ENCODE results near the gene PHF24.
"Not testable (repeated sequence)": the region's sequence is repeated elsewhere in the genome, so short reads cannot be mapped to it uniquely, and the experiment has no call there.

Gene PHF24

DNA sequence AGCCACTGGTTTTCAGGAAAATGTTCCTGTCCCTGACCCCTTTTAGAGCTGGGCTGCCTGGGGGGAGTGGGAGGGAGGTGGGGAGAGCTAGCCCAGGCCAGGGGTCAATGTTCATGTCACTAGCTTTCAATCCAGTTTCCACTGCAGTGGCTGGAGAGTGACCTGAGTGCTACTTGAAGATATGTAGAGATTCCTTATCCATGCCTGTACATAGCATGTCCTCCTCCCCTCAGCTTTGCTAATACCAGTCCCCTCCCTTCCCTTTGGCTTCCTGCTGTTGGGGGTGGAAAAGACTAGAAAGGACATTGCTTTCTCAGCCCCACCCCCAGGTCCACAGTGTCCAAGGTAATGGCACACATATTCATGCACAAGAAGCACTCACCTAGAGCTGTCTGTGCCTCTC is 39.3 kb downstream of the PHF24 start:
- H3K9ac ChIP-seq (ENCODE audit: low read depth, low read length) = no peak overlapping the region
- peaks cover 13% of the 10 kb centered on the region; the same call in 1 of the 2 replicates for H3K36me3 ChIP-seq (ENCODE audit: insufficient read depth, low read length)
- peaks cover 43% of the 10 kb centered on the region for H3K4me1 ChIP-seq (ENCODE audit: insufficient read depth, low read length)
- no peaks in the 10 kb centered on the region for H3K9me3 ChIP-seq (ENCODE audit: control insufficient read depth, insufficient read depth, low read length)

DNA sequence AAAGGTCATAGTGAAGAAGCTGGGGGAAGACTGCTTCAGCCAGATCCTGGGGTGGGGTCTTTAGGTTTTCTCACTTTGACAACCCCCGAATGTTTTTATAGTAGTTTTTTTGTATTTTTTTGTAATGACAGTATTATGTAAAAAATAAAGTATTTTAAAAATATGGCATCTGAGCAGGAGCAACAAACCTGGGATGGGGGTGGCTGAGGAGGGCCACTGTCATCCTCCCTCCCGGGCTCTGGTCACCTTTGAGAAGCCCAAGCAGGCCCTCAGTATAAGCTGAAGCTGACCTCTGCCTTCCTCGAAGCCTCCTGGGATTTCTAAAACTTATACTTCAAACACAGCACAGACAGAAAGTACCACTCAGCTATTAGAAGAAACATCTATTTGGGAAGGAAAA is 40.2 kb downstream of the PHF24 start:
- H3K4me1 ChIP-seq (ENCODE audit: insufficient read depth, low read length) = peaks cover 42% of the 10 kb centered on the region

DNA sequence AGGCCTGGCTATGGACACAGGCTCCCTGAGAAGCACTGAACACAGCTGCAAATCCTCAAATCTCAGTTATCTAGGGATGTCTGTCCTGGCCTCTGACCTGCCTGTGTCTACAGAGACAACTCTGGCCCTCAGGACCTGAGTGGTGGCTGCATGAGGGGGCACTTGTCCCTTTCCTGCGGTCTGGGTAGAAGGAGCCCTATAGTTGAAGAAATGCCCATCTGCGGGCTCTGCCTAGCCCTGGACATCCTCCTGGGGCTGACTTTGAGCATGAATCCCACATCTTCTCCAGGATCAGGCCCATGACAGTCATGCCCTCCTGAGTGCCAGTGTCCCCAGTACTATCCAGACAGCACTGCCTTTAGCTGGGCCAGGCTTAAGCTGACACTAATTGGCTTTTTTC is 41.5 kb downstream of the PHF24 start:
- Histone ChIP-seq H3K4me1 (ENCODE audit: insufficient read depth, low read length) (peaks cover 31% of the 10 kb centered on the region), H3K9me3 (ENCODE audit: control insufficient read depth, insufficient read depth, low read length) (no peaks in the 10 kb centered on the region), H3K9ac (ENCODE audit: low read depth, low read length) (no peak overlapping the region), H3K36me3 (ENCODE audit: insufficient read depth, low read length) (peaks cover 12% of the 10 kb centered on the region; the same call in 1 of the 2 replicates)

More for the DNA sequence above, 40.2 kb downstream of the PHF24 start:
- no peak overlapping the region for H3K9ac ChIP-seq (ENCODE audit: low read depth, low read length)
- H3K9me3 ChIP-seq (ENCODE audit: control insufficient read depth, insufficient read depth, low read length) = no peaks in the 10 kb centered on the region
- peaks cover 13% of the 10 kb centered on the region; the same call in 1 of the 2 replicates for H3K36me3 ChIP-seq (ENCODE audit: insufficient read depth, low read length)

DNA sequence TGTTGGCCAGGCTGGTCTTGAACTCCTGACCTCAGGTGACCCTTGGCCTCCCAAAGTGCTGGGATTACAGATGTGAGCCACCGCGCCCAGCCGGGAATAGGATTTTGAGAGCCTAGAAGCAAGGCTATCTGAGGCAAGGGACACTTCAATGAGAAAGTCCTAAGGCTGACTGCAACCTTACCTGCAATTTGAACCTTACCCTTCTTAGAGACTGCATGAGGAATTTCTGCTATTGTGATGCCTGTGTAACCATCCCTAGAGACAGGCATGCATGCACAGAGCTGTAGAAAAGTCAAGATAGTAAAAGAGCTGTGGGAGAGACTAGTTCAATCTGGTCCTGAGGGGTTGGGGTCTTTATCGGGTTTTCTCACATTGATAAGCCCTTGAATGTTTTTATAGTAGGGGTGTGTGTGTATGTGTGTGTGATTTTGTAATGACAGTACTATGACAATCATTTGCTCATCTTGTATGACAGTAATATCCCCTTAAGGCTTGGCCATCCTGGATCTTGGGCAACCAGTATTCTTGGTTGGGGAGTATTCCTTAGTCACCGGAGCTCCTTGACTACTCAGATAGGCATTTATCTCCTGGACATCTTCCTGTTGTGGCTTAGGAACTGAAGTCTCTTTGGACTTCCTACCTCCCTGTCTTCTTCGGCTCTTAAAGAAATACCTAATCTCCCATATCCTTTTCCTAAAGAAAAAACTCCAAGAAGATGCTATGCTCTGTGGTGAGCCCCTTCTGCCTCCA is 42.6 kb downstream of the PHF24 start:
- Histone ChIP-seq H3K9ac (ENCODE audit: low read depth, low read length) (no peak overlapping the region), H3K36me3 (ENCODE audit: insufficient read depth, low read length) (peaks cover 3% of the 10 kb centered on the region; the same call in 1 of the 2 replicates)

DNA sequence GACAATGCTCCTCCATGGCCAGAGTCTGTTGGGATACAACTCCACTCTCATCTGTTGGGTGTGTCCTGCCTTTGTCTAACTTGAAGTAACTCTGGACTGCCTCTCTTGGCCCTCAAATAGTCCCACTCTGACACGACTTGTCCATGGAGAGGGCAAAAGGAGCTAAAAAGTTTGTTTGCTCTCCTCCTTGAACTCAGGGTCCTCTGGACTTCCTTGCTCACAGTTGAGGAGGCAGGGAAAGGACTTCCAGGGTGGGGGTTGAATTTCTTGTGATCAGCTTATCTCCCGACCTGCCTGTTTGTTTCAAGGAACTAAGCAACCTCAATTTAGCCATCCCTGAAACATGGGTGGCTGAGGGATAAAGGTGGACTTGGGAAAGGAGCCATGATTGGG is 43.2 kb downstream of the PHF24 start:
- Histone ChIP-seq H3K36me3 (ENCODE audit: insufficient read depth, low read length) (no peaks in the 10 kb centered on the region), H3K9me3 (ENCODE audit: control insufficient read depth, insufficient read depth, low read length) (no peaks in the 10 kb centered on the region), H3K4me1 (ENCODE audit: insufficient read depth, low read length) (peaks cover 28% of the 10 kb centered on the region), H3K9ac (ENCODE audit: low read depth, low read length) (no peak overlapping the region)

More for the DNA sequence above, 42.6 kb downstream of the PHF24 start:
- H3K9me3 ChIP-seq (ENCODE audit: control insufficient read depth, insufficient read depth, low read length) = no peaks in the 10 kb centered on the region
- H3K4me1 ChIP-seq (ENCODE audit: insufficient read depth, low read length) = peaks cover 28% of the 10 kb centered on the region

DNA sequence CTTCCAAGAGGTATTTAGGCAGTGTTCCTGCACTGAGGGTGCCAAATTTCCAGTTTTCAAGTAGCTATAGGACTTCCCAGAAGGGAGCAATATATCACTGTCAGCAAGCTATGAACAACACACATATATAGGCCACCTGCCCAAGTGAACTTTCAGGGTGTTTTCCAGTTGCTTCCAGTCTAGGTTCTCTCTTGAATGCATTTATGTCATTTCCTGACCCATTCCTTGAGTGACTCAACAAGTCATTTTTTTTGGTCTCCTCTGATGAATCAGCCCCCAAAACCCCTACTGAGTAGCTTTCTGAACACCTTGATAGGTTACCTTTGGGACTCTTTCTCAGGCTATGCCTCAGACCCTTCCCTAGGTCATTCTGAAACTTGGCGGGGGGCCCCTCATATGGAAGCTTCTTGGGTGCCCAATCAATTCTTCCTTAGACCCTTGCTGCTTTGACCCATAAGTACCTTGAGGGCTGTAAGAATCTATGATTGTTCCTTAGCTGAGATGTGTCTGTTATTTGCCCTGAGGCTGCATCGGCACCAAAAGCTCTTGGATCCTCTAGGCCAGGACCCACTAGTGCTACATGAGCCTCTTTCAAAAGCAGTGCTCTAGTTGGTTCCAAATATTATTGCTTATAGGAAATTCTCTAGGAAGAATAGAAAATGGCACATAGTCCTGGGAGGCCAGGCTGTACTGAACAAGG is 43.9 kb downstream of the PHF24 start:
- no peaks in the 10 kb centered on the region for H3K36me3 ChIP-seq (ENCODE audit: insufficient read depth, low read length)
- no peaks in the 10 kb centered on the region for H3K9me3 ChIP-seq (ENCODE audit: control insufficient read depth, insufficient read depth, low read length)
- peaks cover 28% of the 10 kb centered on the region for H3K4me1 ChIP-seq (ENCODE audit: insufficient read depth, low read length)
- no peak overlapping the region for H3K9ac ChIP-seq (ENCODE audit: low read depth, low read length)

DNA sequence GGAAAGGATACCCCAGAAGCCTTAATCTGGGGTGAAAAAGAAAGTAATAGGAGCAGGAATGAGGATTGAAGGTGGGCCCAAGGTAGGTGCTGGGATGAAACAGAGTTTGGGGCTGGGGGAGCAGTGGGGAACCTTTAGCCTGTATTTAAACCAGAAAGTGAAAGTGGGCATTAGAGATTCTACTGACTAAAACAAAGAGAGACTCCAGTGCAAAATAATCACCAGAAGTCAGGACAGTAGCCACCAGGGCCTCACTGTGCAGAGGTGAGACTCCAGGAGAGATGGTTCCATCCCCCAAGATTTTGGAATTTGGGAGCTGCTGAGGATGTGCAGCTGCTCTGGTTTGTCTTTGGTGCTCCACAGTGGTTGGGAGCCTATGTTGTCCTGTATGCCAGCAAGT is 44.5 kb downstream of the PHF24 start:
- H3K9ac ChIP-seq (ENCODE audit: low read depth, low read length) = no peak overlapping the region
- H3K9me3 ChIP-seq (ENCODE audit: control insufficient read depth, insufficient read depth, low read length) = no peaks in the 10 kb centered on the region
- no peaks in the 10 kb centered on the region for H3K36me3 ChIP-seq (ENCODE audit: insufficient read depth, low read length)
- peaks cover 28% of the 10 kb centered on the region for H3K4me1 ChIP-seq (ENCODE audit: insufficient read depth, low read length)

DNA sequence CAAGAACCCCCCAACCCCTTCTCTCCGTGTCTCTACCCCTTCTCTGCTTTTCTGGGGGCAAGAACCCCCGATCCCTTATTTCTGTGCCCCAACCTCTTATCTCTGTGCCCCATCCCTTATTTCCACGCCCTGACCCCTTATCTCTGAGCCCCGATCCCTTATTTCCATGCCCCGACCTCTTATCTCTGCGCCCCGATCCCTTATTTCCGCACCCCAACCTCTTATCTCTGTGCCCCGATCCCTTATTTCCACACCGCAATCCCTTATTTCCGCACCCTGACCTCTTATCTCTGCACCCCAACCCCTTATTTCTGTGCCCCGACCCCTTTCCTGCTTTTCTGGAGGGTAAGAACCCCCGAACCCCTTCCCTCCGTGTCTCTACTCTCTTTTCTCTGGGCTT is 46.2 kb downstream of the PHF24 start:
- H3K9ac ChIP-seq (ENCODE audit: low read depth, low read length) = not testable (repeated sequence)

DNA sequence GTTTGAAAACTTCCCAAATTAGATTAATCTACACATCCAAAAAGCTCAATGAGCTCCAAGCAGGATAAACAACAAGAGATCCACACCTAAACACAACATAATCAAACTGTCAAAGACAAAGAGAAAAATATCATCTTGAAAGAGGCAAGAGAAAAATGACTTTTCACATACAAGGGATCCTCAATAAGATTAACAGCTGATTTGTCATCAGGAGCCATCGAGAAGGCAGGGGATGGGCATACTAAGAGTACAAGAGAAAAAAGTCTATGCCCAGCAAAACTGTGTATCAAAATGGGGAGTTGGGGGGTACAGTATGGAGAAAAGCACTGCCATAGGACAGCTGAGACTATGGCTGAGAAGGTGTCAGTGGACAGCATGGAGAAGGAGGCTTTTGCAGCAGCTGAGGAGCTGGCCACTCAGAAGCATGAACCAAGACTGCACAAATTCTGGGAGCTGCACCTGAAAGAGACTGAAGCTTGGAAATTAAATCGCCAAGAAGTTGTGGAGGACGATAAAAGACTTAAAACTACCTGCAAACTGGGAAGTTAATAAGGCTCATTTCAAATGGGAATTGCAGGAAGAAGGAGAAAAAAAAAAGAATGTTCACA is 52.4 kb downstream of the PHF24 start:
- H3K36me3 ChIP-seq (ENCODE audit: insufficient read depth, low read length) = no peaks in the 10 kb centered on the region; the same call in 1 of the 2 replicates
- H3K9me3 ChIP-seq (ENCODE audit: control insufficient read depth, insufficient read depth, low read length) = peaks cover 15% of the 10 kb centered on the region
- H3K9ac ChIP-seq (ENCODE audit: low read depth, low read length) = no peak overlapping the region
- no peaks in the 10 kb centered on the region for H3K4me1 ChIP-seq (ENCODE audit: insufficient read depth, low read length)

More for the DNA sequence above, 46.2 kb downstream of the PHF24 start:
- peaks cover 28% of the 10 kb centered on the region for H3K4me1 ChIP-seq (ENCODE audit: insufficient read depth, low read length)
- not testable (repeated sequence) for H3K9me3 ChIP-seq (ENCODE audit: control insufficient read depth, insufficient read depth, low read length); H3K36me3 ChIP-seq (ENCODE audit: insufficient read depth, low read length)

DNA sequence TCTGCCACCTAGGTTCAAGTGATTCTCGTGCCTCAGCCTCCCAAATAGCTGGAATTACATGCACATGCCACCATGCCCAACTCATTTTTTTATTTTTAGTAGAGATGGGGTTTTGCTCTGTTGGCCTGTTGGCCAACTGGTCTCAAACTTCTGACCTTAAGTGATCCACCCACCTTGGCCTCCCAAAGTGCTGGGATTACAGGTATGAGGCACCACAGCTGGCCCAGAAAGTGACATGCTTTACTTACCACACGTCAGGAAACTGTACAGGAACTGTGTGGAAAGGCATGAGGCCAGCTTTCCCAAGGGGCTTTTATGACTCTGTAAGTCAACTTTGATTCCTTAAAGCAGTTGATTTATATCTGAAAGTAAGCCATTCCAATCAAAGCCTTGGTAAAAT is 56.4 kb downstream of the PHF24 start:
- Histone ChIP-seq H3K4me1 (ENCODE audit: insufficient read depth, low read length) (no peaks in the 10 kb centered on the region), H3K36me3 (ENCODE audit: insufficient read depth, low read length) (no peaks in the 10 kb centered on the region), H3K9ac (ENCODE audit: low read depth, low read length) (no peak overlapping the region), H3K9me3 (ENCODE audit: control insufficient read depth, insufficient read depth, low read length) (peaks cover 33% of the 10 kb centered on the region)

DNA sequence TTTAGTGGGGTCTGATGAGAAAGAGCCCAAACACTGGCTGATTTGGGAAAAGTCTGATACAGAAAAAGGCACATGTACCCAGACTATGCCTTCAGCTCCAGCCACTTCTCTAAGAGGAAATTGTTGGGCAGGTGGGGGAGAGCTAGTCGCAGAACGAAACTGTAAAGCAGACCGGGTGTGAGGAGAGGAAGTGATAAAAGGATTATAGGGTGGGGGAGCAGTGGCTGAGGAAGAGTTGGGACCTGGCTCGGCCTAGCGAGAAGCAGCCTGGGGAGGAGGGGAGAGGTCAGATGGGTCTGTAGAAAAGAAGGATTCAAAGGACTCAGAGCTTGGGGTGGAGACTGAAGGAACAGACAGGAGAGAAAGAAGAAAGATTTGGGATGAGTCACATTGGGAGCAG is 65.4 kb downstream of the PHF24 start:
- not testable (repeated sequence) for H3K9me3 ChIP-seq (ENCODE audit: control insufficient read depth, insufficient read depth, low read length); H3K36me3 ChIP-seq (ENCODE audit: insufficient read depth, low read length); H3K9ac ChIP-seq (ENCODE audit: low read depth, low read length)

DNA sequence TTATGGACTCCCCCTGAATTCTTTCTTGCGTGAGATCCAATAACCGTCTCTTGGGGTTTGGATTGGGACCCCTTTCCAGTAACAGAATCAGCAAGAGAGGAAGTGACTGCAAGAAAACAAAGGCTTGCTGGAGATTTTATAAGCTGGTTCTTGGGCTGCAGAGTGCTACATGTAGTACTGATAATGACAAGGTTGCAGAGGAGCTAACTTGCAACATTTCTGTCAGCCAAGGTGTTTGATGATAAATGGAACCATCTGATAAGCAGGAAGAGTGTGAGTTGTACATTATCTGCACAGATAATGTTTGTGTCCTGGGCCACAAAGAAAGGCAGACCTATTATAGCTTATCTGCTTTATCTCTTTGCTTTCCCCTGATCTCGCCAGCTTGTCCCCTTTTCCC is 68.6 kb downstream of the PHF24 start:
- Histone ChIP-seq H3K4me1 (ENCODE audit: insufficient read depth, low read length) (peaks cover 8% of the 10 kb centered on the region), H3K9me3 (ENCODE audit: control insufficient read depth, insufficient read depth, low read length) (peaks cover 21% of the 10 kb centered on the region), H3K9ac (ENCODE audit: low read depth, low read length) (no peak overlapping the region), H3K36me3 (ENCODE audit: insufficient read depth, low read length) (peaks cover 7% of the 10 kb centered on the region)

More for the DNA sequence above, 65.4 kb downstream of the PHF24 start:
- H3K4me1 ChIP-seq (ENCODE audit: insufficient read depth, low read length) = not testable (repeated sequence)

DNA sequence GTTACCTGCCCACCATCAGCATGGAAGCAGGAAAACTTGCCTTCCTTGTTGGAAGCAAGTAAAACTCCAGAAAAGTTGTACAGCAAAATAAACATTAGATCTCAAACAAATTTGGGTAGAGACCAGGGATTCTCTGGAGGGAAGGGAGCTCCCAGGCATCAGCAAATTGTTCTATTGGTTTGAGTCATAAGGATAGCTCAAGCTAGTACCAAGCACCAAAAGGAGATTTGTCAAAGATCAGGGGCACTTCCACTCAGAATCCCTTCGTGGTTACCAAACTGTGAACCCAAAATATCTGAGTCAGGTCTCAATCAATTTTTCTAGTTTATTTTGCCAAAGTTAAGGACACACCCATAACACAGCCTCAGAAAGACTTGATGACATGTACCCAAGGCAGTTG is 69.3 kb downstream of the PHF24 start:
- H3K9me3 ChIP-seq (ENCODE audit: control insufficient read depth, insufficient read depth, low read length) = peaks cover 22% of the 10 kb centered on the region
- H3K9ac ChIP-seq (ENCODE audit: low read depth, low read length) = no peak overlapping the region
- peaks cover 8% of the 10 kb centered on the region for H3K4me1 ChIP-seq (ENCODE audit: insufficient read depth, low read length)
- peaks cover 7% of the 10 kb centered on the region for H3K36me3 ChIP-seq (ENCODE audit: insufficient read depth, low read length)

DNA sequence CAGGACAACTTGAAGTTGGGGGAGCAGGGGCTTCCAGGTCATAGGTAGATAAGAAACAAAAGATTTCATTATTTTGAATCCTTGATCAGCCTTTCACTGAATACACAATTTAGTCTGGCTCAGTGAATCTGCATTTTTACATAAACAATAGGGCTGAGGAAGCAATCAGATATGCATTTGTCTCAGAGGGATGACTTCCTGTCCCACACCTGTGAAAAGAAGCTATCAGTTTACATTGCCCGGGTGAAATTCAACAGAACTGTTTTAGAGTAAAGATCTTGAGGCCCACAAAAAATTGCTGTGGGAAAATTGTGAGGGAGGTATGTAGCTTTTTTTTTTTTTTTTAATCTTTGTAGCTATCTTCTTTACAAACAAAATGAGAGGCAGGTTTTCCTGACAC is 69.8 kb downstream of the PHF24 start:
- H3K4me1 ChIP-seq (ENCODE audit: insufficient read depth, low read length) = peaks cover 8% of the 10 kb centered on the region
- peaks cover 22% of the 10 kb centered on the region for H3K9me3 ChIP-seq (ENCODE audit: control insufficient read depth, insufficient read depth, low read length)
- no peak overlapping the region for H3K9ac ChIP-seq (ENCODE audit: low read depth, low read length)
- H3K36me3 ChIP-seq (ENCODE audit: insufficient read depth, low read length) = peaks cover 7% of the 10 kb centered on the region

DNA sequence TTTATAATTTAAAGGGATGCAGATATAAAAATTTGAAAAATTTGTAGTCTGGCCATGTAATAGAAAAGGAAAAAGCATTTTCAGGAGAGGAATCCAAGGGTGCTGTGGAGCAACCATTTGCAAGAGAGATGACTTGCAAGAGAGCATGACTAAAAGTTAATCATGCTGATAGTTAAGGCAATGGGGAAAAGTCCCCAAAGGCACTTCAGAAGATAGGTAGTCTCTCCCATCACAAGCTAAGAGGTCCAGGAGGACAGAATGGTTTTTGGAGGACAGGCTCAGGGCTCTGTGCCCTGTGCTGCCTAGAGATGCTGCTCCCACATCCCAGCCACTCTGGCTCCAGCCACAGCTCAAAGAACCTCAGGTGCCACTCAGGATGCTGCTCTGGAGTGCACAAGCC is 70.3 kb downstream of the PHF24 start:
- Histone ChIP-seq H3K4me1 (ENCODE audit: insufficient read depth, low read length) (peaks cover 8% of the 10 kb centered on the region), H3K36me3 (ENCODE audit: insufficient read depth, low read length) (peaks cover 7% of the 10 kb centered on the region), H3K9me3 (ENCODE audit: control insufficient read depth, insufficient read depth, low read length) (peaks cover 22% of the 10 kb centered on the region), H3K9ac (ENCODE audit: low read depth, low read length) (no peak overlapping the region)
